Heart right ventricle (tissue), 16 donors: Measurements from ENCODE around the gene ADAMTS17. TPM values are rescaled to one million over a fixed set of nuclear protein-coding genes. Genes with fewer than 3 reads are reported as not detected.
A peak's percentile ranks its signal among the peaks of the same experiment; 100 is the strongest.

Experiments
- ATAC-seq, 8 donors: fragments of 200-7000 bp; cut with Tn5 transposase; one replicate each; pipeline ENCODE4 v1.9.1; 2020; ENCODE audit warnings: mild to moderate bottlenecking in 8 of 8, moderate library complexity in 8 of 8, moderate number of reproducible peaks in 1 of 8
- DNase-seq, 2 donors: peaks; one replicate each; pipeline ENCODE4 v3.0.0-alpha.2; 2020
- H3K27ac ChIP-seq, 10 donors: fragments of 200-600 bp; sonication (generic) in 2 of 10; one replicate each; pipeline versions ENCODE4 v1.5.0 to v1.8.0; 2020 to 2022; ENCODE audit warnings: mild to moderate bottlenecking in 3 of 10
- H3K27me3 ChIP-seq, 7 donors: fragments of 200-600 bp; one replicate each; pipeline ENCODE4 v1.8.0; 2021 to 2022; ENCODE audit warnings: mild to moderate bottlenecking in 2 of 7
- H3K36me3 ChIP-seq, 9 donors: fragments of 200-600 bp; sonication (generic) in 1 of 9; one replicate each; pipeline versions ENCODE4 v1.5.0 to v1.8.0; 2020 to 2022; ENCODE audit warnings: mild to moderate bottlenecking in 2 of 9
- H3K4me1 ChIP-seq, 9 donors: fragments of 200-600 bp; sonication (generic) in 1 of 9; one replicate each; pipeline versions ENCODE4 v1.5.0 to v1.8.0; 2020 to 2022; ENCODE audit warnings: mild to moderate bottlenecking in 4 of 9
- H3K4me3 ChIP-seq, 10 donors: fragments of 200-600 bp; sonication (generic) in 2 of 10; one replicate each; pipeline versions ENCODE4 v1.5.0 to v1.8.0; 2020 to 2022; ENCODE audit warnings: mild to moderate bottlenecking in 7 of 10, moderate library complexity in 2 of 10
- H3K9me3 ChIP-seq, 11 donors: fragments of 200-600 bp in 10 of 11; sonication (generic) in 2 of 11; one replicate each; pipeline versions ENCODE4 v1.5.0 to v1.8.0; 2013 to 2022; ENCODE audit warnings: mild to moderate bottlenecking in 2 of 11, control low read depth in 1 of 11, moderate library complexity in 1 of 11
- WGBS, 2 donors: extraction: QIAGEN DNeasy Blood & Tissue Kit; methylation state at CpG; one replicate each; pipeline ENCODE4 v1.1.7; 2013; ENCODE audit warnings: inconsistent platforms in 1 of 2; 5-methylcytosine and 5-hydroxymethylcytosine counted together
- intact Hi-C, 10 donors: fragments of 100-400 bp; cut with DNase I; formaldehyde crosslinking; loops; one replicate each; pipeline versions ENCODE4 v1.11.1 to v1.14.2; 2022
- polyA plus RNA-seq, 2 donors: library from polyadenylated mRNA; stranded (reverse); fragments of 200-250 nt; gene quantifications; one replicate each; pipeline ENCODE4 v1.2.3, GENCODE V29; 2013
- total RNA-seq, 10 donors: library from RNA; stranded (reverse); fragmentation: NEBNext Ultra II Directional in 3 of 10; extraction: Animal tissue kit (Norgen Biotek cat#: 25700) in 3 of 10; gene quantifications; one replicate each; pipeline versions ENCODE4 v1.2.1 to v1.2.4, GENCODE V29; 2021 to 2023
- TF ChIP-seq, protein P1 (sequence below), 9 donors: fragments of 200-600 bp; sonication (generic) in 2 of 9; IDR thresholded peaks; one replicate each; pipeline versions ENCODE4 v1.5.0 to v1.8.0; 2021 to 2022; ENCODE audit warnings: antibody characterized with exemption in 9 of 9, mild to moderate bottlenecking in 5 of 9, moderate library complexity in 1 of 9
- donor health status: Arrhythmogenic right ventricular cardiomyopathy.
- donor health status: ischemic (EF 13 %, LVEDD 7.1; RV severe dilation, severe dysfunction).
- donor health status: healthy with polysubstance abuse.
- donor health status: DM: no; HTN: yes; CAD: no.
- donor health status: DM: no; HTN: no; CAD: no.
- donor health status: ischemic (EF 25% LVEDD 6.9; RV normal size, moderate dysfunction).
- donor health status: ischemic (EF 25% LVEDD 5.7; RV mildly dilated, moderate dysfunction).
- donor health status: healthy.
- donor health status: DM: yes; HTN: yes; CAD: no.
- donor health status: Ischemic cardiomyopathy.
- donor health status: ischemic (EF 35%, LVEDD 5.7; RV mildly dilated, moderate dysfunction).
- donor health status: nonischemic (EF 11% LVEDD 7.7; RV severe dilation, severe dysfunction).
- donor health status: DM: yes; HTN: yes; CAD: no.
- donor health status: PGD.
- donor health status: ischemic (EF 29% LVEDD 5.4; RV normal size, mild dysfunction).
- donor health status: nonischemic (EF 23%, LVEDD 6.1; RV moderate dilation, normal function).

ADAMTS17 gene
- total and polyA plus RNA-seq, 12 donors, result 0.47 to 5.0 (median 1.2) TPM

DNA sequence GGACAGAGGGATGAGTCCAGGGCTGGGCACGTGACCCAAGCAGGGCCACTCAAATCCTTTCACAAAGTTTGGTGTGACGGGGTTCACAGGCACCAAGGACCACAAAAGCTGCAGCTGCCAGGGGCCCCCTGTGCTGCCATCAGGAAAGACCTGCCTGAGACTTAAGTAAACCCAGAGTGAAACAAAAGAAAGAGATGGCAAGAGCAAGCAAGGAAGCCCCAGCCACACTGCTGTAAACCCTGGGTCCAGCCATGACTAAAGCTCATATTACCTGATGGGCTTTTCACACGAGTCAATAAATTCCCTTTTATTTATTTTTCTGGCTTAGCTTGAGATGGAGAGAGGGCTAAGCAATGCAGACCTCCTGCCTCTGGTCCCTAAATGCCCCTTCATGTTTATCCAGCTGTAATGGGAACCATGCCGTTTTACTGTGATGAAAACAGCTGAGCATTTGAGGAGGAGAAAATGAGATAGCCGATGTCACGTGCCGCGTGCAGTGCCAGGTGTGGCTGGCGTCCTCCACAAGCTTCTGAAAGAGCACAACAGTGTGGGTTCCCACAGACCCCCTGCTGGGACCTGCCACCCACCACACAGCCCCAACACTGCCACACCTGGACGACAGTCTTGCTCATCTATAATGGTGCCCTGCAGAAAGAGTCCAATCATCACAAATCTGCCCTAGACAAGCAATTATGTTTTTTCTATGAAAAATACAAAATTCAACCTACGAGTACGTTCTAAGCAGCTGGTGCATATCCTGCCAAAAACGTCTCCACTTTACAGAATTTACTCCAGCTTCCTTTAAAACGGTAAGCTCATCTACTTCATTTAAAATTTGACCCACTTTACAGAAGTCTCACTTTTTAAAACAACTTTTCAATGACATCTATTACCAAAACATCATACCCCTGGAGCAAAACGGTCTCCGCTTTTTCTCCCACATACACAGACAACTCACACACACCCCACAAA, 34.2 kb downstream of the ADAMTS17 start:
- H3K27ac ChIP-seq, result peak overlapping the region in 6 of 10 donors; percentile 27 to 64 (median 44)
- H3K4me3 ChIP-seq, result no peak overlapping the region
- TF ChIP-seq, protein P1, sequence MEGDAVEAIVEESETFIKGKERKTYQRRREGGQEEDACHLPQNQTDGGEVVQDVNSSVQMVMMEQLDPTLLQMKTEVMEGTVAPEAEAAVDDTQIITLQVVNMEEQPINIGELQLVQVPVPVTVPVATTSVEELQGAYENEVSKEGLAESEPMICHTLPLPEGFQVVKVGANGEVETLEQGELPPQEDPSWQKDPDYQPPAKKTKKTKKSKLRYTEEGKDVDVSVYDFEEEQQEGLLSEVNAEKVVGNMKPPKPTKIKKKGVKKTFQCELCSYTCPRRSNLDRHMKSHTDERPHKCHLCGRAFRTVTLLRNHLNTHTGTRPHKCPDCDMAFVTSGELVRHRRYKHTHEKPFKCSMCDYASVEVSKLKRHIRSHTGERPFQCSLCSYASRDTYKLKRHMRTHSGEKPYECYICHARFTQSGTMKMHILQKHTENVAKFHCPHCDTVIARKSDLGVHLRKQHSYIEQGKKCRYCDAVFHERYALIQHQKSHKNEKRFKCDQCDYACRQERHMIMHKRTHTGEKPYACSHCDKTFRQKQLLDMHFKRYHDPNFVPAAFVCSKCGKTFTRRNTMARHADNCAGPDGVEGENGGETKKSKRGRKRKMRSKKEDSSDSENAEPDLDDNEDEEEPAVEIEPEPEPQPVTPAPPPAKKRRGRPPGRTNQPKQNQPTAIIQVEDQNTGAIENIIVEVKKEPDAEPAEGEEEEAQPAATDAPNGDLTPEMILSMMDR (IDR thresholded peaks at IDR 0.05), result no peak

DNA sequence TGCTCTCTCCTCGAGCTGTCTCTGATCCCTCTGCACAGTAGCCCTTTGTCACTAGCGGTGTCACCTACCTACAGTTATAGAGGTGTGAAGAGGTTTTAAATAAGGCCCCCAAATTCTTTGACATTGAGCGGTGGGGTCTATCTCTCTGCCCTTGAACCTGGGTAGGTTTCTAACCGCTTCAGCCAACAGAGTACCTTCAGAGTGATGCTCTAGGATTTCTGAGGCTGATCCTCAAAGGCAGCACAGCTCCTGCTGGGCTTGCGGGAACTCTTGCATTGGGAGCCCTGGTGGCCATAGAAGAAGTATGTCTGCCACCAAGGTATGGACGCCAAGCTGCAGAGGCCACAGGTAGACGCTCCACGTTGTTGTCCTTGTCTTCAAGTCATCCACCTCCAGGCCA, 35.7 kb downstream of the ADAMTS17 start:
- no peak for ATAC-seq
- no peak overlapping the region for H3K27ac ChIP-seq
- 91 to 93% methylated on average over 8 of the region's 8 CpGs for WGBS, 2 donors

More for the DNA sequence above, 34.2 kb downstream of the ADAMTS17 start:
- ATAC-seq (peak in 3 of 8 donors; percentile 14 to 23 (median 20)), DNase-seq (no peak)
- H3K4me1 ChIP-seq, result peaks cover 0 to 14% (median 0%) of the 10 kb centered on the region in 9 donors
- no peaks in the 10 kb centered on the region for H3K36me3 ChIP-seq
- peaks cover 0 to 4% (median 0%) of the 10 kb centered on the region in 7 donors for H3K27me3 ChIP-seq
- 63 to 78% methylated on average over 16 of the region's 16 CpGs for WGBS, 2 donors
- peaks cover 0 to 9% (median 0%) of the 10 kb centered on the region in 11 donors for H3K9me3 ChIP-seq
- intact Hi-C loops, result no loop called here

DNA sequence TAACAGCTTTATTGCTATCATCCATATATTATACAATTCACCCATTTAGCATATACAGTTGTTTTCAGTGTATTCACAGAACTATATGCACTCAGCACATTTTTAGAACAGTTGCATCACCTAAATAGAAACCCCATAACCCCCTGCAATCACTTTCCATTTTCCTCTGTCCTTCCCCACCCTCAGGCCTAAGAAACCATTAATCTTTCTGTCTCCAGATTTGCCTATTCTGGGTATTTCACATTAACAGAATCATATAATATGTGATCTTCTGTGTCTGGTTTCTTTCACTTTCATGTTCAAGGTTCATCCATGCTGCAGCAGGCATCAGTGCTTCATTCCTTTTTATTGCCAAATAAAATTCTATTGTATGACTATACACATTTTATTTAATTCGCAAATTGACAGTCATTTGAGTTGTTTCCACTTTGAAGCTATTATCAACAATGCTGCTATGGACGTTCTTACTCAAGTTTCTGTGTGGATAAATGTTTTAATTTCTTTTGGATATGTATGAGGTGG, 39.8 kb downstream of the ADAMTS17 start:
- Histone ChIP-seq H3K9me3 (peaks cover 0 to 24% (median 5%) of the 10 kb centered on the region in 11 donors), H3K4me3 (no peak overlapping the region), H3K36me3 (no peaks in the 10 kb centered on the region), H3K27me3 (no peaks in the 10 kb centered on the region), H3K27ac (no peak overlapping the region), H3K4me1 (no peaks in the 10 kb centered on the region)
- WGBS, 2 donors, result 86% methylated on average over 2 of the region's 2 CpGs
- no peak for ATAC-seq
- no peak for DNase-seq
- intact Hi-C loops, result no loop called here
- TF ChIP-seq, protein P1 (IDR thresholded peaks at IDR 0.05), result no peak

More for the DNA sequence above, 35.7 kb downstream of the ADAMTS17 start:
- Histone ChIP-seq H3K27me3 (peaks cover 0 to 4% (median 0%) of the 10 kb centered on the region in 7 donors), H3K9me3 (peaks cover 0 to 9% (median 0%) of the 10 kb centered on the region in 11 donors), H3K4me3 (no peak overlapping the region), H3K36me3 (no peaks in the 10 kb centered on the region), H3K4me1 (peaks cover 0 to 11% (median 0%) of the 10 kb centered on the region in 9 donors)
- intact Hi-C loops, result no loop called here
- TF ChIP-seq, protein P1 (IDR thresholded peaks at IDR 0.05), result no peak
- no peak for DNase-seq

DNA sequence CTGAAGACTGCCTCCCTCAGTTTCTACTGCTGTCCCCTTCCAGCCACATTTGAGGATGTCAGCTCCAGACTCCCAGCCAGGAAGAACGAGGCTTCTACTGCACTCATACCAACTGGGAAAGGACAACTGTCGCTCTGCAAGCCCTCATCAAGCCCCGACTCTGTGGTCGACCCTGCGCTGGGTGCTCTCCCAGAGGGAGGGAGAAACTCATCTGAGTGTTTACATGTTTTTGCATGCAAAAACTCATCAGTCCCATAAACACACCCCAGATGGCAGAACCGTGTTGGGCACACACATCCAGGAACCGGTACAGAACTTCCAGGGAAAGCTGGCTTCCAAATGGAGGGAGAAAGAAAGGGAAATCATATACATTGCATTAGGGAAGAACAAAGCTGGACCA, 43.5 kb downstream of the ADAMTS17 start:
- no peaks in the 10 kb centered on the region for H3K36me3 ChIP-seq
- 88 to 92% methylated on average over 7 of the region's 7 CpGs for whole genome bisulfite sequencing, 2 donors
- ATAC-seq, result no peak
- H3K27ac ChIP-seq, result no peak overlapping the region
- no peaks in the 10 kb centered on the region for H3K27me3 ChIP-seq
- peaks cover 0 to 24% (median 5%) of the 10 kb centered on the region in 11 donors for H3K9me3 ChIP-seq
- no peaks in the 10 kb centered on the region for H3K4me1 ChIP-seq
- TF ChIP-seq, protein P1 (IDR thresholded peaks at IDR 0.05), result no peak
- H3K4me3 ChIP-seq, result no peak overlapping the region
- intact Hi-C loops, result no loop called here
- no peak for DNase-seq
